HEK293 (cell line): ENCODE results near the gene HIBCH.

Experiments used
- CTCF ChIP-seq: fragments of 450-650 bp; formaldehyde crosslinking; IDR thresholded peaks from 2 replicates; pipeline ENCODE4 v1.5.1; 2016; ENCODE audit warnings: missing biosample characterization, missing genetic modification characterization
- TRIM28 ChIP-seq: IDR thresholded peaks from 2 replicates; pipeline ENCODE4 v1.6.1; 2011; ENCODE audit warnings: low read length, control low read depth, borderline replicate concordance
- ZNF23 ChIP-seq: fragments of 450-650 bp; formaldehyde crosslinking; IDR thresholded peaks from 2 replicates; pipeline ENCODE4 v1.5.1; 2016; ENCODE audit warnings: missing biosample characterization, missing genetic modification characterization, borderline replicate concordance

- TF ChIP-seq CTCF (tag by site-specific recombination): no peak
- no peak for TF ChIP-seq ZNF23 (tag by site-specific recombination)
- TF ChIP-seq TRIM28: no peak
Observed at GRCh38 chr2:190365499-190366204, 46.0 kb upstream of the HIBCH start.
